Ovary (tissue), 3 donors: ENCODE measurements around the gene GSG1L.

Experiments
- EP300 ChIP-seq: sonication (generic); formaldehyde crosslinking; IDR thresholded peaks from one replicate; pipeline ENCODE4 v1.6.1; 2017; ENCODE audit warnings: antibody characterized with exemption
- POLR2A ChIP-seq: fragments of 450-650 bp; IDR thresholded peaks from one replicate; pipeline ENCODE4 v1.6.1; 2017; ENCODE audit warnings: antibody characterized with exemption, mild to moderate bottlenecking, moderate library complexity
- TF ChIP-seq, protein P1 (sequence below), 3 donors: fragments of 450-650 bp in 2 of 3; fragments of 200-600 bp in 1 of 3; IDR thresholded peaks; one replicate each; pipeline versions ENCODE4 v1.5.1 to v1.8.0; 2016 to 2022; ENCODE audit warnings: antibody characterized with exemption in 3 of 3, mild to moderate bottlenecking in 1 of 3
- donor health status: DM: no; HTN: no; CAD: no.

DNA sequence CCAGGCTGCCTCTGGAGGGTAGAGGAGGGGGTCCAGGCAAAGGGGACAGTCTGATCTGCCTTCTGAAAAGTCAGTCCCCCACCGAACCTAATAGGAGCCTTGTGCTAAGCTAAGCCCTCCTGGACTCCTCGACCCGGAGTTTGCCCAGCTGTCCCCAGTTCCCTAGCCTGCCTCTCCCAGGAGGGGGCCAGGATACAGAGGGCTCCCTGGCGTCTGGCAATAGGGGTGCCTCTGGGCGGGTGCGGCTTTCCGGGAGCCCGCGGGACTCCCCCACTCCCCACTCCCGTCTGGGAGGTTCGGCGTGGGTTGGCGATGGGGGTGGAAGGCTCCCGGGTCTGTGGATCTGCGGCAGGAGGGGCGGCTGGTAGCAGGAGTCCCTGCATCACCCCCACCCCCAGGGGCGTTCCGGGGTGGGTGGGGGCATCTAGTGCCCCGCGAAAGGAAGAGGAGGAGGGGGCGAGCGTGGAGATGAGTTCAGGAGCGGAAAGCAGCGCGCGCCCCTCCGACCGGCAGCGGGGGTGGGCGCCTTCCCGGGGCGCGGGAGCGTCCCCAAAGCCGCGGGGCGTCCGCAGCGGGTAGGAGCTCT, 1.2 kb downstream of the GSG1L start:
- TF ChIP-seq POLR2A, result no peak
- TF ChIP-seq, protein P1, sequence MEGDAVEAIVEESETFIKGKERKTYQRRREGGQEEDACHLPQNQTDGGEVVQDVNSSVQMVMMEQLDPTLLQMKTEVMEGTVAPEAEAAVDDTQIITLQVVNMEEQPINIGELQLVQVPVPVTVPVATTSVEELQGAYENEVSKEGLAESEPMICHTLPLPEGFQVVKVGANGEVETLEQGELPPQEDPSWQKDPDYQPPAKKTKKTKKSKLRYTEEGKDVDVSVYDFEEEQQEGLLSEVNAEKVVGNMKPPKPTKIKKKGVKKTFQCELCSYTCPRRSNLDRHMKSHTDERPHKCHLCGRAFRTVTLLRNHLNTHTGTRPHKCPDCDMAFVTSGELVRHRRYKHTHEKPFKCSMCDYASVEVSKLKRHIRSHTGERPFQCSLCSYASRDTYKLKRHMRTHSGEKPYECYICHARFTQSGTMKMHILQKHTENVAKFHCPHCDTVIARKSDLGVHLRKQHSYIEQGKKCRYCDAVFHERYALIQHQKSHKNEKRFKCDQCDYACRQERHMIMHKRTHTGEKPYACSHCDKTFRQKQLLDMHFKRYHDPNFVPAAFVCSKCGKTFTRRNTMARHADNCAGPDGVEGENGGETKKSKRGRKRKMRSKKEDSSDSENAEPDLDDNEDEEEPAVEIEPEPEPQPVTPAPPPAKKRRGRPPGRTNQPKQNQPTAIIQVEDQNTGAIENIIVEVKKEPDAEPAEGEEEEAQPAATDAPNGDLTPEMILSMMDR (IDR thresholded peaks at IDR 0.05), result no peak
- no peak for TF ChIP-seq EP300
